CD4-positive, alpha-beta memory T cell (primary cell): ENCODE data around the gene GRIN2C. TPM values are rescaled to one million over a fixed set of nuclear protein-coding genes. Genes with fewer than 3 reads are reported as not detected.

Experiments used
- CTCF ChIA-PET: fragments of 350-600 bp; sonication (Branson Sonifier 250); formaldehyde crosslinking; loops from one replicate; lab custom pipeline; 2021; ENCODE audit warnings: inconsistent platforms; ENCODE audit not compliant: partially characterized antibody; lab: Charles Lee
- POLR2A ChIA-PET: fragments of 350-600 bp; sonication (Branson Sonifier 250); formaldehyde crosslinking; loops from one replicate; lab custom pipeline; 2021; ENCODE audit not compliant: partially characterized antibody; lab: Charles Lee
- DNase-seq, 5 donors: peaks; one replicate each; pipeline versions ENCODE4 v3.0.0 to v3.0.0-alpha.2; 2020 to 2022; ENCODE audit warnings: mixed read lengths in 1 of 5
- H3K27ac ChIP-seq: one replicate; pipeline ENCODE4 v1.7.0; 2013; ENCODE audit warnings: low read depth, low read length
- H3K27me3 ChIP-seq: 2 replicates; pipeline ENCODE4 v1.7.0; 2013; ENCODE audit warnings: mild to moderate bottlenecking, low read length, moderate library complexity; ENCODE audit not compliant: insufficient read depth
- H3K36me3 ChIP-seq: 2 replicates; pipeline ENCODE4 v1.7.0; 2013; ENCODE audit warnings: mild to moderate bottlenecking, low read length, moderate library complexity; ENCODE audit not compliant: insufficient read depth
- H3K4me1 ChIP-seq: 2 replicates; pipeline ENCODE4 v1.7.0; 2013; ENCODE audit warnings: mild to moderate bottlenecking, low read length, moderate library complexity; ENCODE audit not compliant: insufficient read depth
- H3K4me3 ChIP-seq, 2 donors: one replicate each; pipeline ENCODE4 v1.7.0; 2013; ENCODE audit warnings: low read length in 2 of 2, mild to moderate bottlenecking in 1 of 2
- H3K9me3 ChIP-seq, 2 donors: one replicate each; pipeline ENCODE4 v1.7.0; 2013; ENCODE audit warnings: low read length in 2 of 2, control low read depth in 1 of 2; ENCODE audit not compliant: control insufficient read depth in 1 of 2
- H3K27ac Mint-ChIP-seq, 7 donors: one replicate each; pipeline ENCODE4 v1.8.0; 2020 to 2021; ENCODE audit warnings: mixed read lengths in 7 of 7, mild to moderate bottlenecking in 6 of 7, inconsistent platforms in 3 of 7, moderate library complexity in 3 of 7
- H3K27me3 Mint-ChIP-seq, 2 donors: one replicate each; pipeline ENCODE4 v1.8.0; 2020 to 2021; ENCODE audit warnings: mixed read lengths in 2 of 2
- H3K36me3 Mint-ChIP-seq, 2 donors: one replicate each; pipeline ENCODE4 v1.8.0; 2020 to 2021; ENCODE audit warnings: mixed read lengths in 2 of 2, inconsistent platforms in 1 of 2, mild to moderate bottlenecking in 1 of 2
- H3K4me1 Mint-ChIP-seq, 4 donors: one replicate each; pipeline ENCODE4 v1.8.0; 2020 to 2021; ENCODE audit warnings: mixed read lengths in 4 of 4, mild to moderate bottlenecking in 1 of 4
- H3K4me3 Mint-ChIP-seq, 8 donors: one replicate each; pipeline ENCODE4 v1.8.0; 2020 to 2021; ENCODE audit warnings: mixed read lengths in 8 of 8, mild to moderate bottlenecking in 7 of 8, moderate library complexity in 6 of 8, inconsistent platforms in 3 of 8
- H3K9me3 Mint-ChIP-seq, 8 donors: one replicate each; pipeline ENCODE4 v1.8.0; 2020 to 2021; ENCODE audit warnings: mixed read lengths in 8 of 8, mild to moderate bottlenecking in 5 of 8, inconsistent platforms in 3 of 8, moderate library complexity in 1 of 8
- intact Hi-C: fragments of 100-400 bp; cut with micrococcal nuclease; formaldehyde crosslinking; loops from one replicate; pipeline ENCODE4 v1.15.1; 2023
- polyA plus RNA-seq, 2 donors: library from polyadenylated mRNA; unstranded; fragments of 300-500 nt; fragmentation: Illumina TruSeq; gene quantifications; one replicate each; pipeline ENCODE4 v1.2.3, GENCODE V29; 2021
- total RNA-seq, 2 experiments: library from RNA; stranded (reverse); gene quantifications; one replicate each; pipeline ENCODE4 v1.2.3, GENCODE V29; 2021

The GRIN2C gene
- total and polyA plus RNA-seq, 4 experiments from 2014 or later = 0.09 TPM; not detected in 3

DNA sequence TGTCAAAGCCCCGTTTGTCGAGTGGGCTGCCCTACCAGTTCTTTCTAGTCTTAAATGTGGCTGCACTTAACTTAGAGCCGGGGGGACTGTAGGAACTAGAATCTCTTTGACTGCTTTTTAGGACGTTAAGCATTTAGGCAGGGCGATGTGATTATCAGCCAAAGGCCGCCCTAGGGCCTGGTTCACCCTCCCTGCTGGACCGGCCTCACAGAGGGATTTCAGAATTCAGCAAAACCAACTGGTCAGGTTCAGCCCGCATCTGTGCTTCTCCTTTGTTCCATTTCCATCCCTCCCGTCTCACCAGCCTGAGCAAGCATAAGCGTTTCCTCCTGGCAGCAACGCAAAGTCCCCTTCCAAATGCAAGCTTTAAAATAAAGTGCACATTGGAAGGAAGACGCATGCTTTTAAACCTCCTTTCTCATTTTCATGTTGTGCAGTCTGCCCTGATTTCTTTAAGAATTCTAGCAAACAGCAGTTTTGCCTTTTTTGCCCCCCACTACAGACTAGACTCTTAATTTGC, 67.0 kb downstream of the GRIN2C start:
- Mint-ChIP-seq H3K27ac (peak overlapping the region in 1 of 7 donors; percentile 29), H3K4me3 (no peak overlapping the region), H3K27me3 (no peaks in the 10 kb centered on the region), H3K4me1 (peaks cover 10 to 29% (median 20%) of the 10 kb centered on the region in 4 donors), H3K36me3 (peaks cover 42 to 52% of the 10 kb centered on the region in 2 donors), H3K9me3 (peaks cover 0 to 2% (median 0%) of the 10 kb centered on the region in 8 donors)
- no peak overlapping the region for H3K27ac ChIP-seq
- no peaks in the 10 kb centered on the region for H3K27me3 ChIP-seq
- CTCF ChIA-PET = interaction anchor here (1.1 to 9.7 kb wide), 10 partner anchors 9 to 135 kb away, joined by 3 to 127 read pairs (median 27); partner anchors contain the start of genes GRIN2C and NAT9
- peaks cover 42% of the 10 kb centered on the region for H3K36me3 ChIP-seq
- intact Hi-C loops = no loop called here
- POLR2A ChIA-PET = no interaction called here
- H3K4me3 ChIP-seq = no peak overlapping the region
- H3K4me1 ChIP-seq = peaks cover 18% of the 10 kb centered on the region
- DNase-seq = no peak
- no peaks in the 10 kb centered on the region for H3K9me3 ChIP-seq

Other genes with a start within 250 kb of the GRIN2C start
- not detected for gene CD300E, start 236.1 kb downstream of the GRIN2C start, total RNA-seq
- not detected for gene CD300E, start 236.1 kb downstream of the GRIN2C start, polyA plus RNA-seq
- gene CD300LF, start 147.0 kb downstream of the GRIN2C start, total RNA-seq = under 1 TPM in 1 of 2 experiments, not detected in 1; 0.23 TPM
- not detected for gene CD300LF, start 147.0 kb downstream of the GRIN2C start, polyA plus RNA-seq
- gene RAB37, start 122.6 kb downstream of the GRIN2C start, total RNA-seq = 10 to 100 TPM; 23.2 to 25.9 TPM
- 10 to 100 TPM; 47.8 to 52.3 TPM for gene RAB37, start 122.6 kb downstream of the GRIN2C start, polyA plus RNA-seq
- gene NHERF1, start 111.3 kb downstream of the GRIN2C start, total RNA-seq = 100 to 1,000 TPM; 202 to 209 TPM
- 100 to 1,000 TPM; 324 to 448 TPM for gene NHERF1, start 111.3 kb downstream of the GRIN2C start, polyA plus RNA-seq
- 10 to 100 TPM; 60.0 to 70.3 TPM for gene NAT9, start 83.5 kb downstream of the GRIN2C start, total RNA-seq
- 10 to 100 TPM; 11.9 to 19.1 TPM for gene NAT9, start 83.5 kb downstream of the GRIN2C start, polyA plus RNA-seq
- 10 to 100 TPM; 16.6 to 21.8 TPM for gene FDXR, start 13.1 kb upstream of the GRIN2C start, total RNA-seq
- gene FDXR, start 13.1 kb upstream of the GRIN2C start, polyA plus RNA-seq = 1 to 10 TPM; 2.7 to 4.6 TPM
- gene FADS6, start 33.7 kb upstream of the GRIN2C start, total RNA-seq = not detected
- not detected for gene FADS6, start 33.7 kb upstream of the GRIN2C start, polyA plus RNA-seq
- not detected for gene USH1G, start 63.4 kb upstream of the GRIN2C start, total RNA-seq
- gene USH1G, start 63.4 kb upstream of the GRIN2C start, polyA plus RNA-seq = not detected
- not detected for gene OTOP2, start 64.4 kb upstream of the GRIN2C start, total RNA-seq
- gene OTOP2, start 64.4 kb upstream of the GRIN2C start, polyA plus RNA-seq = not detected
- not detected for gene OTOP3, start 76.0 kb upstream of the GRIN2C start, total RNA-seq
- gene OTOP3, start 76.0 kb upstream of the GRIN2C start, polyA plus RNA-seq = not detected
- gene HID1, start 112.9 kb upstream of the GRIN2C start, total RNA-seq = 10 to 100 TPM; 17.5 to 19.5 TPM
- 1 to 10 TPM; 3.0 to 5.1 TPM for gene HID1, start 112.9 kb upstream of the GRIN2C start, polyA plus RNA-seq
- gene CDR2L, start 127.7 kb upstream of the GRIN2C start, total RNA-seq = under 1 TPM; 0.08 to 0.20 TPM
- gene CDR2L, start 127.7 kb upstream of the GRIN2C start, polyA plus RNA-seq = not detected
- gene MRPL58, start 152.8 kb upstream of the GRIN2C start, total RNA-seq = 10 to 100 TPM; 22.6 to 26.7 TPM
- gene MRPL58, start 152.8 kb upstream of the GRIN2C start, polyA plus RNA-seq = 10 to 100 TPM; 56.5 to 62.2 TPM
- gene ATP5PD, start 187.1 kb upstream of the GRIN2C start, total RNA-seq = 100 to 1,000 TPM; 167 to 171 TPM
- 100 to 1,000 TPM; 428 to 552 TPM for gene ATP5PD, start 187.1 kb upstream of the GRIN2C start, polyA plus RNA-seq
- gene KCTD2, start 187.3 kb upstream of the GRIN2C start, total RNA-seq = 10 to 100 TPM; 31.1 to 31.7 TPM
- 10 to 100 TPM in 1 of 2 donors, 1 to 10 TPM in 1; 2.3 to 11.6 TPM for gene KCTD2, start 187.3 kb upstream of the GRIN2C start, polyA plus RNA-seq
- gene SLC16A5, start 228.1 kb upstream of the GRIN2C start, total RNA-seq = 10 to 100 TPM; 12.5 to 13.9 TPM
- 1 to 10 TPM; 2.9 to 3.7 TPM for gene SLC16A5, start 228.1 kb upstream of the GRIN2C start, polyA plus RNA-seq